ENCODE results near the gene CNDP1.

Gene CNDP1

GRCh38 chr18:74507097-74507881 is 27.0 kb upstream of the CNDP1 start:
- DNase-seq = no peak

- DNase-seq = no peak
Observed at GRCh38 chr18:74507927-74508326, 26.4 kb upstream of the CNDP1 start.

- no peak for DNase-seq
Observed at GRCh38 chr18:74508366-74508765, 25.9 kb upstream of the CNDP1 start.

- no peak for DNase-seq
Observed at GRCh38 chr18:74508821-74509225, 25.5 kb upstream of the CNDP1 start.

- no peak for DNase-seq
Observed at GRCh38 chr18:74509856-74510769, 24.2 kb upstream of the CNDP1 start.

GRCh38 chr18:74510770-74511095 is 23.6 kb upstream of the CNDP1 start:
- DNase-seq = no peak

- DNase-seq = no peak
Observed at GRCh38 chr18:74511823-74512222, 22.5 kb upstream of the CNDP1 start.

GRCh38 chr18:74512321-74513053 is 21.8 kb upstream of the CNDP1 start:
- no peak for DNase-seq

- DNase-seq = no peak
Observed at GRCh38 chr18:74513149-74513882, 21.0 kb upstream of the CNDP1 start.

- no peak for DNase-seq
Observed at GRCh38 chr18:74513883-74514205, 20.5 kb upstream of the CNDP1 start.

GRCh38 chr18:74514860-74515495 is 19.3 kb upstream of the CNDP1 start:
- no peak for DNase-seq

- no peak for DNase-seq
Observed at GRCh38 chr18:74515620-74516231, 18.6 kb upstream of the CNDP1 start.

GRCh38 chr18:74516271-74517235 is 17.7 kb upstream of the CNDP1 start:
- DNase-seq = no peak

- DNase-seq = no peak
Observed at GRCh38 chr18:74517236-74517630, 17.1 kb upstream of the CNDP1 start.

- no peak for DNase-seq
Observed at GRCh38 chr18:74518456-74519295, 15.6 kb upstream of the CNDP1 start.

- DNase-seq = no peak
Observed at GRCh38 chr18:74519320-74520095, 14.8 kb upstream of the CNDP1 start.

GRCh38 chr18:74520096-74520833 is 14.0 kb upstream of the CNDP1 start:
- DNase-seq = no peak

GRCh38 chr18:74521068-74521725 is 13.1 kb upstream of the CNDP1 start:
- no peak for DNase-seq

Measured in CD4-positive, alpha-beta T cell treated with Interleukin-17A for 1 hour (primary cell).